Activated CD8-positive, alpha-beta memory T cell treated with anti-CD3 and anti-CD28 coated beads, Interleukin-2, amount 10 ng/mL, durations not matched to agents 7 days and 5 days (primary cell): ENCODE results near the gene OXCT1. TPM values are rescaled to one million over a fixed set of nuclear protein-coding genes. Genes with fewer than 3 reads are reported as not detected.

Source experiments
- ATAC-seq: fragments of 150-1000 bp; cut with Tn5 transposase; one replicate; pipeline ENCODE4 v1.10.0; 2021; ENCODE audit warnings: moderate library complexity
- CTCF ChIA-PET: fragments of 350-600 bp; sonication (Branson Sonifier 250); formaldehyde crosslinking; loops from one replicate; lab custom pipeline; 2021; ENCODE audit warnings: antibody characterized with exemption; lab: Charles Lee
- DNase-seq: peaks from one replicate; pipeline ENCODE4 v3.0.0-alpha.2; 2020
- H3K27ac Mint-ChIP-seq: one replicate; pipeline ENCODE4 v1.8.0; 2021; ENCODE audit warnings: mild to moderate bottlenecking, mixed read lengths
- H3K27me3 Mint-ChIP-seq: one replicate; pipeline ENCODE4 v1.8.0; 2021; ENCODE audit warnings: mixed read lengths
- H3K36me3 Mint-ChIP-seq: one replicate; pipeline ENCODE4 v1.8.0; 2021; ENCODE audit warnings: mild to moderate bottlenecking, mixed read lengths
- H3K4me1 Mint-ChIP-seq: one replicate; pipeline ENCODE4 v1.8.0; 2021; ENCODE audit warnings: mixed read lengths
- H3K4me3 Mint-ChIP-seq: one replicate; pipeline ENCODE4 v1.8.0; 2021; ENCODE audit warnings: mild to moderate bottlenecking, moderate library complexity, mixed read lengths
- H3K9me3 Mint-ChIP-seq: one replicate; pipeline ENCODE4 v1.8.0; 2022; ENCODE audit warnings: low read depth, mixed read lengths
- total RNA-seq, 2 experiments: library from RNA; stranded (reverse); gene quantifications; one replicate each; pipeline ENCODE4 v1.2.3, GENCODE V29; 2021

The OXCT1 gene
- total RNA-seq, 2 experiments from 2014 or later, result 74.9 to 81.8 TPM

- Mint-ChIP-seq H3K9me3 (no peaks in the 10 kb centered on the region), H3K4me3 (no peak overlapping the region), H3K27ac (no peak overlapping the region), H3K4me1 (no peaks in the 10 kb centered on the region), H3K27me3 (peaks cover 30% of the 10 kb centered on the region), H3K36me3 (no peaks in the 10 kb centered on the region)
- no peak for ATAC-seq
- DNase-seq, result no peak
- CTCF ChIA-PET, result interaction anchor here (1.2 kb wide), 1 partner anchor 11 kb away, joined by 3 read pairs; no protein-coding TSS in a partner anchor
Measured at GRCh38 chr5:41708604-41708940, 161.7 kb downstream of the OXCT1 start.

GRCh38 chr5:41707853-41708603, 162.2 kb downstream of the OXCT1 start:
- ATAC-seq (no peak), DNase-seq (no peak)
- Mint-ChIP-seq H3K27me3 (peaks cover 31% of the 10 kb centered on the region), H3K4me1 (no peaks in the 10 kb centered on the region), H3K36me3 (no peaks in the 10 kb centered on the region), H3K9me3 (no peaks in the 10 kb centered on the region), H3K4me3 (no peak overlapping the region), H3K27ac (no peak overlapping the region)
- CTCF ChIA-PET, result interaction anchor here (1.2 kb wide), 1 partner anchor 12 kb away, joined by 3 read pairs; no protein-coding TSS in a partner anchor

- H3K27me3 Mint-ChIP-seq, result peaks cover 33% of the 10 kb centered on the region
- DNase-seq, result no peak
- H3K27ac Mint-ChIP-seq, result no peak overlapping the region
- CTCF ChIA-PET, result interaction anchor here (1.2 to 1.8 kb wide), 2 partner anchors 145 to 362 kb away, joined by 4 read pairs; no protein-coding TSS in a partner anchor
- H3K4me3 Mint-ChIP-seq, result no peak overlapping the region
- ATAC-seq, result no peak
- no peaks in the 10 kb centered on the region for H3K4me1 Mint-ChIP-seq
- no peaks in the 10 kb centered on the region for H3K9me3 Mint-ChIP-seq
- H3K36me3 Mint-ChIP-seq, result no peaks in the 10 kb centered on the region
Measured at GRCh38 chr5:41695920-41696582, 174.2 kb downstream of the OXCT1 start.

- H3K36me3 Mint-ChIP-seq, result no peaks in the 10 kb centered on the region
- no peak for ATAC-seq
- CTCF ChIA-PET, result no interaction called here
- H3K9me3 Mint-ChIP-seq, result no peaks in the 10 kb centered on the region
- no peak for DNase-seq
- H3K4me1 Mint-ChIP-seq, result no peaks in the 10 kb centered on the region
- H3K27me3 Mint-ChIP-seq, result peaks cover 22% of the 10 kb centered on the region
- H3K4me3 Mint-ChIP-seq, result no peak overlapping the region
- no peak overlapping the region for H3K27ac Mint-ChIP-seq
Measured at GRCh38 chr5:41686767-41687166, 183.5 kb downstream of the OXCT1 start.

- peaks cover 17% of the 10 kb centered on the region for H3K27me3 Mint-ChIP-seq
- no peaks in the 10 kb centered on the region for H3K9me3 Mint-ChIP-seq
- H3K4me3 Mint-ChIP-seq, result no peak overlapping the region
- H3K36me3 Mint-ChIP-seq, result no peaks in the 10 kb centered on the region
- H3K4me1 Mint-ChIP-seq, result no peaks in the 10 kb centered on the region
- no peak overlapping the region for H3K27ac Mint-ChIP-seq
- ATAC-seq, result no peak
- no peak for DNase-seq
- CTCF ChIA-PET, result no interaction called here
Measured at GRCh38 chr5:41686191-41686590, 184.0 kb downstream of the OXCT1 start.

- CTCF ChIA-PET, result no interaction called here
- no peaks in the 10 kb centered on the region for H3K4me1 Mint-ChIP-seq
- DNase-seq (no peak), ATAC-seq (no peak)
- H3K9me3 Mint-ChIP-seq, result no peaks in the 10 kb centered on the region
- H3K27me3 Mint-ChIP-seq, result peaks cover 14% of the 10 kb centered on the region
- no peak overlapping the region for H3K4me3 Mint-ChIP-seq
- H3K27ac Mint-ChIP-seq, result no peak overlapping the region
- no peaks in the 10 kb centered on the region for H3K36me3 Mint-ChIP-seq
Measured at GRCh38 chr5:41683181-41683580, 187.0 kb downstream of the OXCT1 start.

GRCh38 chr5:41682641-41683040, 187.6 kb downstream of the OXCT1 start:
- Mint-ChIP-seq H3K4me1 (no peaks in the 10 kb centered on the region), H3K36me3 (no peaks in the 10 kb centered on the region), H3K27ac (no peak overlapping the region), H3K9me3 (no peaks in the 10 kb centered on the region), H3K27me3 (peaks cover 18% of the 10 kb centered on the region), H3K4me3 (no peak overlapping the region)
- CTCF ChIA-PET, result no interaction called here
- ATAC-seq (no peak), DNase-seq (no peak)

- H3K27ac Mint-ChIP-seq, result no peak overlapping the region
- H3K36me3 Mint-ChIP-seq, result no peaks in the 10 kb centered on the region
- H3K4me3 Mint-ChIP-seq, result no peak overlapping the region
- H3K4me1 Mint-ChIP-seq, result no peaks in the 10 kb centered on the region
- CTCF ChIA-PET, result no interaction called here
- DNase-seq (no peak), ATAC-seq (no peak)
- no peaks in the 10 kb centered on the region for H3K9me3 Mint-ChIP-seq
- peaks cover 19% of the 10 kb centered on the region for H3K27me3 Mint-ChIP-seq
Measured at GRCh38 chr5:41681840-41682239, 188.4 kb downstream of the OXCT1 start.

Other genes with a start within 250 kb of the OXCT1 start
- 10 to 100 TPM; 21.1 to 27.3 TPM for gene RIMOC1, start 33.9 kb upstream of the OXCT1 start, total RNA-seq
- 10 to 100 TPM; 12.7 to 16.0 TPM for gene FBXO4, start 54.9 kb upstream of the OXCT1 start, total RNA-seq